Measurements from ENCODE around the gene RNF215. TPM values are rescaled to one million over a fixed set of nuclear protein-coding genes. Genes with fewer than 3 reads are reported as not detected.

The RNF215 gene
- total RNA-seq, 1 donor from 2014 or later = 8.6 TPM

DNA sequence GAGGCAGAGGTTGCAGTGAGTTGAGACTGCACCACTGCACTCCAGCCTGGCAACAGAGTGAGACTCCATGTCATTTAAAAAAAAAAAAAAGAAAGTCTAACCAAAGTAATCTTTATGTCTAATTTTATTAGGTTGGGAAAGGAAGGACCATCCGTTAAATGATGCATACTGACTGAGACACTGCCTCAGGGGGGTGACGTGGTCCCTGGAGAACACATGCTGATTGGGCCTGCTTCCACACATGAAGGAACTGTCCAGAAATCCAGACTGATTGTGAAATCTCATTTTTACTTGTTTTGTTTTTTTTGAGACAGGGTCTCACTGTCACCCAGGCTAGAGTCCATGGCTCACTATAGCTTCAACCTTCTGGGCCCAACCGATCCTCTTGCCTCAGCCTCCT is 36.0 kb downstream of the RNF215 start:
- Mint-ChIP-seq H3K4me1 (peaks cover 64% of the 10 kb centered on the region), H3K4me3 (no peak overlapping the region), H3K9me3 (no peaks in the 10 kb centered on the region), H3K27me3 (no peaks in the 10 kb centered on the region), H3K27ac (no peak overlapping the region), H3K36me3 (ENCODE audit: low read depth) (peaks cover 75% of the 10 kb centered on the region)
- DNase-seq (no peak), ATAC-seq (ENCODE audit: low read depth) (no peak)
- intact Hi-C loops (cut with micrococcal nuclease) = no loop called here
- no peak for TF ChIP-seq CTCF (IDR thresholded peaks at IDR 0.05)
- CTCF ChIA-PET = interaction anchor here (0.8 kb wide), 1 partner anchor 64 kb away, joined by 3 read pairs; no protein-coding TSS in a partner anchor
- POLR2A ChIA-PET = interaction anchor here (1.1 kb wide), 1 partner anchor 24 kb away, joined by 3 read pairs; the partner anchor contains the start of gene TBC1D10A

DNA sequence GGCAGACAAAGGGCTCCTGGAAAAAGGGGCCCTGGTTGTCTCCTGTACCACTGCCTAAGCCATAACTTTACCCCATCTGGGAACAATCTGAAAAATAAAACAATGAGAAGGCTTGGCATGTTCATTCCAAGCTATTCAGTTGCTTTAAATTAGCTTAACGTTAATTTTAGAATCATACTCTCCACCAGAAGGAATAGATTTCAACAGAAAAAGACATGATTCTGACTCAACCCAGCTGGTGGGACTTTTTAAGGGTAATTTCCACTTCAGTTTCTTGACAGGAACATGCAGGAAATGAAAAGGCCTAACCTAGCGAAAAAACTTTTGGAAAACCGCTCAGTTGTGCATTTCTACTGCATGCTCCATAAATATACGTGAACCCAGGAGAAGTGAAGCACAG is 38.4 kb downstream of the RNF215 start:
- POLR2A ChIA-PET = no interaction called here
- CTCF ChIA-PET = interaction anchor here (2.4 kb wide), 1 partner anchor 61 kb away, joined by 12 read pairs; no protein-coding TSS in a partner anchor
- Mint-ChIP-seq H3K9me3 (no peaks in the 10 kb centered on the region), H3K36me3 (ENCODE audit: low read depth) (peaks cover 86% of the 10 kb centered on the region), H3K27me3 (no peaks in the 10 kb centered on the region), H3K4me3 (no peak overlapping the region), H3K27ac (peak overlapping the region; percentile 53), H3K4me1 (peaks cover 40% of the 10 kb centered on the region)
- TF ChIP-seq CTCF (IDR thresholded peaks at IDR 0.05) = no peak
- ATAC-seq (ENCODE audit: low read depth) = no peak
- intact Hi-C loops (cut with micrococcal nuclease) = no loop called here
- no peak for DNase-seq

DNA sequence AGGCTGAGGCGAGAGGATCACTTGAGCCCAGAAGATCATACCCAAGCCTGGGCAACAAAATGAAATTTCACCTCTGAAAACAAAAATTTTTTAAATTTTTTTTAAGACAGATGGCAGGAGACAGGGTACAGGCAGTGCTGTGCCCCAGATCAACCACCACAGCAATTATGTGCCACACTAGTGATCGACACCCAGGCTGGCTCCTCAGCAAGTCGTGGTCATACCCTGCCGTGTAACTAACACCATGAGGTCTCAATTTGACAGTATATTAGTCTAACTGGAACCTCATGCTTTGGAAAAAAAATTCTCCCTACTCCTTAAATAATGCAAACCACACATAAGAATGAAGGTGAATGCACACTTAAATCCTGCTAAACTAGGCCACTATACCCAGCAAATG is 38.8 kb downstream of the RNF215 start:
- Mint-ChIP-seq H3K27me3 (no peaks in the 10 kb centered on the region), H3K27ac (peak overlapping the region; percentile 53), H3K36me3 (ENCODE audit: low read depth) (peaks cover 86% of the 10 kb centered on the region), H3K4me1 (peaks cover 36% of the 10 kb centered on the region), H3K4me3 (no peak overlapping the region), H3K9me3 (no peaks in the 10 kb centered on the region)
- intact Hi-C loops (cut with micrococcal nuclease) = no loop called here
- ATAC-seq (ENCODE audit: low read depth) (no peak), DNase-seq (no peak)
- TF ChIP-seq CTCF (IDR thresholded peaks at IDR 0.05) = no peak
- POLR2A ChIA-PET = no interaction called here
- CTCF ChIA-PET = interaction anchor here (2.4 kb wide), 1 partner anchor 61 kb away, joined by 12 read pairs; no protein-coding TSS in a partner anchor

GRCh38 chr22:30347255-30347892 is 39.8 kb downstream of the RNF215 start:
- intact Hi-C loops (cut with micrococcal nuclease) = no loop called here
- ChIA-PET CTCF (no interaction called here), POLR2A (interaction anchor here (1.6 kb wide), 1 partner anchor 20 kb away, joined by 5 read pairs; the partner anchor contains the start of gene TBC1D10A)
- no peak overlapping the region for H3K4me3 Mint-ChIP-seq
- no peaks in the 10 kb centered on the region for H3K27me3 Mint-ChIP-seq
- TF ChIP-seq CTCF (IDR thresholded peaks at IDR 0.05) = no peak
- H3K9me3 Mint-ChIP-seq = no peaks in the 10 kb centered on the region
- H3K36me3 Mint-ChIP-seq (ENCODE audit: low read depth) = peaks cover 89% of the 10 kb centered on the region
- no peak for ATAC-seq (ENCODE audit: low read depth)
- H3K4me1 Mint-ChIP-seq = peaks cover 34% of the 10 kb centered on the region
- H3K27ac Mint-ChIP-seq = peak overlapping the region; percentile 42
- no peak for DNase-seq

DNA sequence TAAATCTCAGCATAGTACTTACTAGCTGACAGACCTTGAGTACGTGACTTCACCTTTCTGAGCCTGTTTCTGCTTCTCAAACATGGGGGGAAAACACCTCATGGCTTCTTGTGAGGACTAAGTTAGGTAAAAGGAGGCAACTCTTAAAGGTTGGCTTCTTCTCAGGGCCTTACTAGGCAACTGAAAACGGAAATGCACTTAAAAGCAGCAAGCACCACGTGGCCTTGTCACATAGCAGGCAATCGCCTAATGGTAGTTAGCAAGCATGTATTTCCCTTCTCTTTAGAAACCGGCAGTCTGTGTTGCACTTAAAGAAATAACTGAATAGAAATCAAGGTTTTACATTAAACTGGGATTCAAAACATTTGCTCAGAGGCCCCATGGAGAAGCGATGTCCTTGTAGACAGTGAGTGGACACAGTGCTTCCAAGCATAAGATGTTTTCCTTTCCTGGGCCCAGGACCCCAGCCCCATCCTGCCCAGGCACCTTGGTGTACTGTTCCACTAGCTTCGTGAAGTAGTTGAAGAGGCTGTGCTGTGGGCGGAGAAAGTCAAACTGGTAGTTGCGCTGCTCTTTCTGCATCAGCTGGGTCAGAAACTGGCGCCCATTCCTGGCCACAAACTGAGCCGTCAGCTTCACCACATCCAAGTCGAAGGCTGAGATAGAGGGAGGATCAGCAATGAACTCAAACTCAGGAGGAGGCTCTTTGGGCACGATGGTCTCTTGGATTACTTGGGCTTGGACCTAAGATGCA is 42.6 kb downstream of the RNF215 start:
- H3K36me3 Mint-ChIP-seq (ENCODE audit: low read depth) = peaks cover 90% of the 10 kb centered on the region
- CTCF ChIA-PET = no interaction called here
- POLR2A ChIA-PET = no interaction called here

More for the DNA sequence above, 42.6 kb downstream of the RNF215 start:
- Mint-ChIP-seq H3K9me3 (no peaks in the 10 kb centered on the region), H3K4me3 (no peak overlapping the region), H3K4me1 (peaks cover 18% of the 10 kb centered on the region), H3K27ac (no peak overlapping the region), H3K27me3 (no peaks in the 10 kb centered on the region)
- no peak for ATAC-seq (ENCODE audit: low read depth)
- intact Hi-C loops (cut with micrococcal nuclease) = no loop called here
- no peak for TF ChIP-seq CTCF (IDR thresholded peaks at IDR 0.05)
- no peak for DNase-seq
